ENCODE measurements around the gene USP48.

The USP48 gene

DNA sequence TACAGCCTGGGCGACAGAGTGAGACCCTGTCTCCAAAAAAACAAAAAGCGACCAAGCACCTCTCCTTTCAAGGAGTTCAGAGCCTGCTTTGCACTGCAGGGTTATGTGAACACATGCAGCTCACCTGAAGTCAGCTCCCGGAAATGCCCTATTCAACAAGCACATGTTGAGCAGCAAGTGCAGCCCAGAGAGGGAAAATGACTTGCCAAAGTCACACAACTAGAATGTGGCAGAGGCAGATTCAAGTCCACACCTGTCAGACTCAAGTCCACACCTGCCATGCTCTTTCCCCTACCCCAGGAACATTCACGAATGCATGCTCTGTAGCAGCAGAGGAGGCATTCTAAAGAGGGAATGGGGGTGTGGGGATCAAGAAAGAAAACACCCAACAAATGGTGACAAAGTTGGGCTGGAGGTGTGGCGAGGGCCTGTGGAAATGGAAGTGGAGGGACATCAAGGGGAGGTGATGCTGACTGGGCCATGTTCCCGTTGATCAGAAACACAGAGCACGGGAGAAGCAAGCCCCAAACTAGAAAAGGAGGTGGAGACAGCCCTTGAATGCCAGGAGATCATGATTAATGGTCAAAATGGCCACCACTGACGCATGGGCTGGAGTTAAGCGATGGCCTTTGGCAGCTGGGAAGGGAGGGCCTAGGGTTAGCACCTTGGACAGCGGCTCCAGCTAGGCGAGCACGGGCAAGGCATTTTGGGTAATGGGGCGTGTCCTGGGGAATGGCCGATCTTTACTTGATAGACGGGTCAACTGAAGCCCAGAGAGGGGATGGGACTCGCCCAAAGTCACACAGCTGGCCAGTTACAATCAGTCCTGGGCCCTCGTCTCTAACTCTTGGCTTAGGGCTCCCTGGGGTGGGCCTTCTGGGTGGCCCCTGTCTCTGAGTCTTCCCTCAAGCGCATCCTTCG lies 135.3 kb downstream of the USP48 start:
- Histone ChIP-seq H3F3A (ENCODE audit: low read depth) (no peaks in the 10 kb centered on the region), H3K9me3 (ENCODE audit: insufficient read depth, low read depth, low read length) (no peaks in the 10 kb centered on the region), H3K4me2 (ENCODE audit: low read depth, low read length, poor library complexity, severe bottlenecking) (no peak overlapping the region), H3K36me3 (ENCODE audit: insufficient read depth, low read length) (no peaks in the 10 kb centered on the region), H2AFZ (ENCODE audit: low read length) (no peak overlapping the region), H3K9me2 (replicated peaks; ENCODE audit: low read depth, low read length) (no peaks in the 10 kb centered on the region), H3K9ac (ENCODE audit: low read depth, low read length, poor library complexity, severe bottlenecking) (no peak overlapping the region), H3K4me1 (ENCODE audit: insufficient read depth, low read length, poor library complexity, severe bottlenecking) (no peaks in the 10 kb centered on the region), H3K27me3 (ENCODE audit: insufficient read depth, low read length, poor library complexity, severe bottlenecking) (no peaks in the 10 kb centered on the region), H3K79me2 (ENCODE audit: insufficient read depth, low read length) (no peaks in the 10 kb centered on the region), H4K20me1 (ENCODE audit: insufficient read depth, low read length, poor library complexity, severe bottlenecking) (no peaks in the 10 kb centered on the region), H3K4me3 (ENCODE audit: low read length, poor library complexity, severe bottlenecking) (no peak overlapping the region)
- TF ChIP-seq, protein P1, sequence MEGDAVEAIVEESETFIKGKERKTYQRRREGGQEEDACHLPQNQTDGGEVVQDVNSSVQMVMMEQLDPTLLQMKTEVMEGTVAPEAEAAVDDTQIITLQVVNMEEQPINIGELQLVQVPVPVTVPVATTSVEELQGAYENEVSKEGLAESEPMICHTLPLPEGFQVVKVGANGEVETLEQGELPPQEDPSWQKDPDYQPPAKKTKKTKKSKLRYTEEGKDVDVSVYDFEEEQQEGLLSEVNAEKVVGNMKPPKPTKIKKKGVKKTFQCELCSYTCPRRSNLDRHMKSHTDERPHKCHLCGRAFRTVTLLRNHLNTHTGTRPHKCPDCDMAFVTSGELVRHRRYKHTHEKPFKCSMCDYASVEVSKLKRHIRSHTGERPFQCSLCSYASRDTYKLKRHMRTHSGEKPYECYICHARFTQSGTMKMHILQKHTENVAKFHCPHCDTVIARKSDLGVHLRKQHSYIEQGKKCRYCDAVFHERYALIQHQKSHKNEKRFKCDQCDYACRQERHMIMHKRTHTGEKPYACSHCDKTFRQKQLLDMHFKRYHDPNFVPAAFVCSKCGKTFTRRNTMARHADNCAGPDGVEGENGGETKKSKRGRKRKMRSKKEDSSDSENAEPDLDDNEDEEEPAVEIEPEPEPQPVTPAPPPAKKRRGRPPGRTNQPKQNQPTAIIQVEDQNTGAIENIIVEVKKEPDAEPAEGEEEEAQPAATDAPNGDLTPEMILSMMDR (conservative IDR thresholded peaks at IDR 0.05; ENCODE audit: low read length), result no peak
- no peak for TF ChIP-seq EZH2phosphoT487 (IDR thresholded peaks at IDR 0.05; ENCODE audit: borderline replicate concordance)

DNA sequence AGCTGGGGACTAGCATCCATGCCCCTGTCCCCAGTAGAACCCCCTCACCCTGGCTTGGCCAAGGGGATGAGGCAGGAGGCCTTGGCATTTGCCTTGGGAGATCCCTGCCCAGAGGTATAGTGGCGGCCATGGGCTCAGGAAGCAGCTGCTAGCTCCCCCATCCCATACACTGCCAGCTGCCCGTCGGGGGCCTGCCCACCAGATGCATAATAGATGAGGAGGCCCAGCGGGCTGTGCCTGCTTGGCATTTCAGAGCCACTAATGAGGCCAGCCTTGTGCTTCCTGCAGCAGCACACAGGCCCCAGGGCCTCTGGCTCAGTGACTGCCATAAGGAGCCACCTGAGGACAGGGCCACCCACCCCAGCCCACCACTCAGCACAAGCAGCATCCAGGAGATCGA lies 137.4 kb downstream of the USP48 start:
- H4K20me1 ChIP-seq (ENCODE audit: insufficient read depth, low read length, poor library complexity, severe bottlenecking), result no peaks in the 10 kb centered on the region
- H3K9me3 ChIP-seq (ENCODE audit: insufficient read depth, low read depth, low read length), result no peaks in the 10 kb centered on the region
- H3K4me2 ChIP-seq (ENCODE audit: low read depth, low read length, poor library complexity, severe bottlenecking), result no peak overlapping the region
- no peak overlapping the region for H3K9ac ChIP-seq (ENCODE audit: low read depth, low read length, poor library complexity, severe bottlenecking)
- no peak for TF ChIP-seq EZH2phosphoT487 (IDR thresholded peaks at IDR 0.05; ENCODE audit: borderline replicate concordance)
- TF ChIP-seq, protein P1 (conservative IDR thresholded peaks at IDR 0.05; ENCODE audit: low read length), result no peak
- no peaks in the 10 kb centered on the region for H3K36me3 ChIP-seq (ENCODE audit: insufficient read depth, low read length)
- H3K27me3 ChIP-seq (ENCODE audit: insufficient read depth, low read length, poor library complexity, severe bottlenecking), result no peaks in the 10 kb centered on the region
- no peak overlapping the region for H2AFZ ChIP-seq (ENCODE audit: low read length)
- no peaks in the 10 kb centered on the region for H3F3A ChIP-seq (ENCODE audit: low read depth)
- no peaks in the 10 kb centered on the region for H3K4me1 ChIP-seq (ENCODE audit: insufficient read depth, low read length, poor library complexity, severe bottlenecking)
- H3K4me3 ChIP-seq (ENCODE audit: low read length, poor library complexity, severe bottlenecking), result no peak overlapping the region
- H3K9me2 ChIP-seq (replicated peaks; ENCODE audit: low read depth, low read length), result no peaks in the 10 kb centered on the region
- no peaks in the 10 kb centered on the region for H3K79me2 ChIP-seq (ENCODE audit: insufficient read depth, low read length)

DNA sequence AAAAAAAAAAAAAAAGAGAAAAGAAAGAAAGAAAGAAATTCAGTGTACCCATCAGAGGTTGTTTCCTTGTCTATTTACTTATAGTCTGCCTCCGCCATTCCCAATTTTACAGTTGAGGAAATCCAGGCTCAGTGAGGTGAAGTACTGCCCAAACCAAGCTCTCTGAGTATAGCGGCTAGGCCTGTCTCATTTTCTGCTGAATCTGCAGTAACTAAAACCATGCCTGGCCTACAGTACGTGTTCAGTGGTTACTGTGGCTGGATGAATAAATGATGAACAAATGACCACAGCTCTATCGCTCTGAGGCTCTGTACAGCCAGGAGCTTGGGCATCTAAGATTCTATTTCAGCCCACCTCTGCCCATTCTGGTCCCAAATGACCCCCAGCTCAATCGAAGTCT lies 138.0 kb downstream of the USP48 start:
- H3K79me2 ChIP-seq (ENCODE audit: insufficient read depth, low read length), result no peaks in the 10 kb centered on the region
- no peaks in the 10 kb centered on the region for H3F3A ChIP-seq (ENCODE audit: low read depth)
- no peaks in the 10 kb centered on the region for H4K20me1 ChIP-seq (ENCODE audit: insufficient read depth, low read length, poor library complexity, severe bottlenecking)
- no peak for TF ChIP-seq EZH2phosphoT487 (IDR thresholded peaks at IDR 0.05; ENCODE audit: borderline replicate concordance)
- TF ChIP-seq, protein P1 (conservative IDR thresholded peaks at IDR 0.05; ENCODE audit: low read length), result no peak
- H3K9ac ChIP-seq (ENCODE audit: low read depth, low read length, poor library complexity, severe bottlenecking), result no peak overlapping the region
- H3K9me3 ChIP-seq (ENCODE audit: insufficient read depth, low read depth, low read length), result no peaks in the 10 kb centered on the region
- no peak overlapping the region for H3K4me2 ChIP-seq (ENCODE audit: low read depth, low read length, poor library complexity, severe bottlenecking)
- no peaks in the 10 kb centered on the region for H3K27me3 ChIP-seq (ENCODE audit: insufficient read depth, low read length, poor library complexity, severe bottlenecking)
- H3K4me3 ChIP-seq (ENCODE audit: low read length, poor library complexity, severe bottlenecking), result no peak overlapping the region
- H3K4me1 ChIP-seq (ENCODE audit: insufficient read depth, low read length, poor library complexity, severe bottlenecking), result no peaks in the 10 kb centered on the region
- no peaks in the 10 kb centered on the region for H3K9me2 ChIP-seq (replicated peaks; ENCODE audit: low read depth, low read length)
- H2AFZ ChIP-seq (ENCODE audit: low read length), result no peak overlapping the region
- no peaks in the 10 kb centered on the region for H3K36me3 ChIP-seq (ENCODE audit: insufficient read depth, low read length)
